ENCODE data around the gene MIOS. TPM values are rescaled to one million over a fixed set of nuclear protein-coding genes. Genes with fewer than 3 reads are reported as not detected.
A peak's percentile ranks its signal among the peaks of the same experiment; 100 is the strongest.

The MIOS gene
- total RNA-seq, 1 experiment from 2014 or later, result 18.6 TPM

DNA sequence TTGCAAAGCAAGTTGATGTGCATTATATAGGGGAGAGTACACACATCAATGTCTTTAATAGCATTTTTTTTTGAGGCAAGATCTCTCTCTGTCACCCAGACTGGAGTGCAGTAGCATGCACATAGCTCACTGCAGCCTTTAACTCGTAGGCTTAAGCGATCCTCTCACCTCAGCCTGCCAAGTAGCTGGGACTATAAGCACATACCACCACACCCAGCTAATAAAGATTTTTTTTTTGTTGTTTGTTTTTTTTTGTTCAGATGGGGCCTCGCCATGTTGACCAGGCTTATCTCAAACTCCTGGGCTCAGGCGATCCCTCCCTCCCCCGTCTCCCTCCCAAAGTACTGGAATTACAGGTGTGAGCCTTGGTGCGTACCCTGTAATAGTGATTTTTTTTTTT is 75.4 kb downstream of the MIOS start:
- peak overlapping the region; percentile 83 for H3K4me3 ChIP-seq (ENCODE audit: low read length)
- ATAC-seq, result peak; percentile 19
- no peak overlapping the region for H3K27ac ChIP-seq (ENCODE audit: low read length)

DNA sequence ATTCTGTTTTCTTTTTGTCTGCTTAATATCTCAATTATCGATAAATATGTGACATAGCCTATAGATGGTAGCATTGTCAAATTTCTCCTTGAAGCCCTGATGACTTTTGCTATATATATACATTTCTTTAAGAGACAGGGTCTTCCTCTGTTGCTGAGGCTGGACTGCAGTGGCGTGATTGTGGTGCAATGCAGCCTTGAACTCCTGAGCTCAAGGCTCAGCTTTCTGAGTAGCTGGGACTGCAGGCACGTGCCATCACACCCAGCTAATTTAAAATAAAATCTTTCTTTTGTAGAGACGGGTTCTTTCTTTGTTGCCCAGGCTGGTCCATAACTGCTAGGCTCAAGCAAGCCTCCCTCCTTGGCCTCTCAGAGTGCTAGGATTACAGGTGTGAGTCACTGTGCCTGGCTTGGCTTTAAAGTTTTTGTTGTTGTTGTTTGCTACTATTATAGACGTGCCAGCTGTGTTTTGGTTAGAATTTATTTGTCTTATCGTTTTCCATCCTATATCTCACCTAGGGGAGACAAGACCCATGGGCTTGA is 80.9 kb downstream of the MIOS start:
- Histone ChIP-seq H3K27ac (ENCODE audit: low read length) (no peak overlapping the region), H3K27me3 (ENCODE audit: low read length) (no peaks in the 10 kb centered on the region), H3K9me2 (replicated peaks; ENCODE audit: low read length) (no peaks in the 10 kb centered on the region), H3K9ac (ENCODE audit: low read length) (no peak overlapping the region), H3K4me3 (ENCODE audit: low read length) (no peak overlapping the region), H3K36me3 (ENCODE audit: low read depth, low read length) (no peaks in the 10 kb centered on the region), H3K4me2 (ENCODE audit: low read length) (no peak overlapping the region), H3K79me2 (ENCODE audit: low read length) (peaks cover 47% of the 10 kb centered on the region), H4K20me1 (ENCODE audit: low read length) (no peaks in the 10 kb centered on the region), H3K9me3 (ENCODE audit: low read length) (no peaks in the 10 kb centered on the region), H3F3A (ENCODE audit: low read length, unreplicated experiment) (no peaks in the 10 kb centered on the region), H3K4me1 (ENCODE audit: insufficient read depth, low read length) (peaks cover 10% of the 10 kb centered on the region), H2AFZ (ENCODE audit: low read length) (no peak overlapping the region)
- intact Hi-C loops (cut with micrococcal nuclease), result no loop called here
- ChIA-PET CTCF (no interaction called here), POLR2A (ENCODE audit: unreplicated experiment) (no interaction called here)
- TF ChIP-seq, protein P1, sequence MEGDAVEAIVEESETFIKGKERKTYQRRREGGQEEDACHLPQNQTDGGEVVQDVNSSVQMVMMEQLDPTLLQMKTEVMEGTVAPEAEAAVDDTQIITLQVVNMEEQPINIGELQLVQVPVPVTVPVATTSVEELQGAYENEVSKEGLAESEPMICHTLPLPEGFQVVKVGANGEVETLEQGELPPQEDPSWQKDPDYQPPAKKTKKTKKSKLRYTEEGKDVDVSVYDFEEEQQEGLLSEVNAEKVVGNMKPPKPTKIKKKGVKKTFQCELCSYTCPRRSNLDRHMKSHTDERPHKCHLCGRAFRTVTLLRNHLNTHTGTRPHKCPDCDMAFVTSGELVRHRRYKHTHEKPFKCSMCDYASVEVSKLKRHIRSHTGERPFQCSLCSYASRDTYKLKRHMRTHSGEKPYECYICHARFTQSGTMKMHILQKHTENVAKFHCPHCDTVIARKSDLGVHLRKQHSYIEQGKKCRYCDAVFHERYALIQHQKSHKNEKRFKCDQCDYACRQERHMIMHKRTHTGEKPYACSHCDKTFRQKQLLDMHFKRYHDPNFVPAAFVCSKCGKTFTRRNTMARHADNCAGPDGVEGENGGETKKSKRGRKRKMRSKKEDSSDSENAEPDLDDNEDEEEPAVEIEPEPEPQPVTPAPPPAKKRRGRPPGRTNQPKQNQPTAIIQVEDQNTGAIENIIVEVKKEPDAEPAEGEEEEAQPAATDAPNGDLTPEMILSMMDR (conservative IDR thresholded peaks at IDR 0.05; ENCODE audit: low read depth, low read length), result no peak
- no peak for TF ChIP-seq EZH2phosphoT487 (IDR thresholded peaks at IDR 0.05; ENCODE audit: borderline replicate concordance, low read length)
- no peak for TF ChIP-seq EZH2 (IDR thresholded peaks at IDR 0.05; ENCODE audit: low read length, unreplicated experiment)
- BruUV-seq (replicated peaks), result no TSS peak
- ATAC-seq, result no peak
- DNase-seq, result no peak

More for the DNA sequence above, 75.4 kb downstream of the MIOS start:
- Histone ChIP-seq H3K36me3 (ENCODE audit: low read depth, low read length) (no peaks in the 10 kb centered on the region), H3K4me2 (ENCODE audit: low read length) (peak overlapping the region; percentile 92), H3K9me2 (replicated peaks; ENCODE audit: low read length) (no peaks in the 10 kb centered on the region), H3K79me2 (ENCODE audit: low read length) (peaks cover 49% of the 10 kb centered on the region), H3K4me1 (ENCODE audit: insufficient read depth, low read length) (peaks cover 20% of the 10 kb centered on the region; the same call in 1 of the 2 replicates), H3K9ac (ENCODE audit: low read length) (peak overlapping the region; percentile 77), H3K9me3 (ENCODE audit: low read length) (no peaks in the 10 kb centered on the region), H3F3A (ENCODE audit: low read length, unreplicated experiment) (no peaks in the 10 kb centered on the region), H3K27me3 (ENCODE audit: low read length) (no peaks in the 10 kb centered on the region), H4K20me1 (ENCODE audit: low read length) (no peaks in the 10 kb centered on the region), H2AFZ (ENCODE audit: low read length) (peak overlapping the region; percentile 86; the same call in 1 of the 2 replicates)
- intact Hi-C loops (cut with micrococcal nuclease), result loop anchor here (5.0 kb wide), 3 partner anchors 90 to 355 kb away; no protein-coding TSS in a partner anchor
- ChIA-PET CTCF (no interaction called here), POLR2A (ENCODE audit: unreplicated experiment) (interaction anchor here (0.5 to 0.7 kb wide), 3 partner anchors 10 to 120 kb away, joined by 4 to 9 read pairs (median 4); no protein-coding TSS in a partner anchor)
- TF ChIP-seq, protein P1 (conservative IDR thresholded peaks at IDR 0.05; ENCODE audit: low read depth, low read length), result no peak
- TF ChIP-seq EZH2phosphoT487 (IDR thresholded peaks at IDR 0.05; ENCODE audit: borderline replicate concordance, low read length), result no peak
- TF ChIP-seq EZH2 (IDR thresholded peaks at IDR 0.05; ENCODE audit: low read length, unreplicated experiment), result no peak
- peak; percentile 40 for DNase-seq
- BruUV-seq (replicated peaks), result no TSS peak

DNA sequence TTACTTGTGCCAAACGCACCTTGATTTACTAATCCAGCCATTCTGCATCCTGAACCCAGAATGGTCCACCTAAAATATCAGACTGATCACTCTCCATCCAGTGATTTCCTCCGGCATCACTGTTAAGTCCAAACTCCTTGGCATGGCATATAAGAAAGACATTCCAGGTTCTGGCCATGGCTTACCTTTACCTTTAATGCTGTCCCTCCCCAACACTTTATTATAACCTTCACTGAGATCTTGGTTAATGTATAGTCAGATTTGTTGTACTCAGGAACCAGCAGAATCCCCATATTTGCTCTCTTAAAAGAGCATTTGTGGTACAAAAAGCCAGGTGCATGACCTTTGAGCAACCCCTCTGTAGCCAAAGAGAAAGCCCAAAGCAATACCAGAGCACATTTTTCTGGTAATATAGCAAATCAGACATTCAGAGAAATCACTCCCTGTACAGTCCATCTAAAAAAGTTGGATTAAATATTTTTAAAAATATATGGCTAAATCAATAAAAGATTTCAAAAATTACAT is 84.1 kb downstream of the MIOS start:
- no peaks in the 10 kb centered on the region for H3K27me3 ChIP-seq (ENCODE audit: low read length)
- H3K4me3 ChIP-seq (ENCODE audit: low read length), result no peak overlapping the region
- no peak overlapping the region for H3K4me2 ChIP-seq (ENCODE audit: low read length)
- H2AFZ ChIP-seq (ENCODE audit: low read length), result no peak overlapping the region
- ChIA-PET POLR2A (ENCODE audit: unreplicated experiment) (no interaction called here), CTCF (no interaction called here)
- BruUV-seq (replicated peaks), result no TSS peak
- no peaks in the 10 kb centered on the region for H3F3A ChIP-seq (ENCODE audit: low read length, unreplicated experiment)
- no peaks in the 10 kb centered on the region for H4K20me1 ChIP-seq (ENCODE audit: low read length)
- peaks cover 14% of the 10 kb centered on the region for H3K4me1 ChIP-seq (ENCODE audit: insufficient read depth, low read length)
- intact Hi-C loops (cut with micrococcal nuclease), result no loop called here
- no peaks in the 10 kb centered on the region for H3K36me3 ChIP-seq (ENCODE audit: low read depth, low read length)
- no peaks in the 10 kb centered on the region for H3K9me2 ChIP-seq (replicated peaks; ENCODE audit: low read length)
- H3K79me2 ChIP-seq (ENCODE audit: low read length), result peaks cover 40% of the 10 kb centered on the region
- H3K9me3 ChIP-seq (ENCODE audit: low read length), result no peaks in the 10 kb centered on the region
- TF ChIP-seq EZH2phosphoT487 (IDR thresholded peaks at IDR 0.05; ENCODE audit: borderline replicate concordance, low read length), result no peak
- H3K9ac ChIP-seq (ENCODE audit: low read length), result no peak overlapping the region
- ATAC-seq, result no peak
- H3K27ac ChIP-seq (ENCODE audit: low read length), result no peak overlapping the region
- DNase-seq, result no peak
